ENCODE data around the gene FMNL1.

The FMNL1 gene

GRCh38 chr17:45227101-45227925 lies 5.6 kb downstream of the FMNL1 start:
- no peaks in the 10 kb centered on the region for H3K27me3 ChIP-seq (replicated peaks; ENCODE audit: control insufficient read depth, insufficient read depth, low read length)
- TF ChIP-seq CTCF (IDR thresholded peaks at IDR 0.05; ENCODE audit: insufficient read depth, low read length, poor library complexity, severe bottlenecking): no peak
- DNase-seq (ENCODE audit: extremely low read depth, insufficient read length): peak; percentile 78
- peaks cover 1% of the 10 kb centered on the region; the same call in 1 of the 2 replicates for H3K36me3 ChIP-seq (ENCODE audit: control insufficient read depth, insufficient read depth, low read length)
- peak overlapping the region; percentile 90 for H3K4me3 ChIP-seq (replicated peaks; ENCODE audit: low read depth, low read length)

- DNase-seq (ENCODE audit: extremely low read depth, insufficient read length): peak; percentile 54
- peaks cover 1% of the 10 kb centered on the region for H3K36me3 ChIP-seq (ENCODE audit: control insufficient read depth, insufficient read depth, low read length)
- H3K4me3 ChIP-seq (replicated peaks; ENCODE audit: low read depth, low read length): peak overlapping the region; percentile 32
- H3K27me3 ChIP-seq (replicated peaks; ENCODE audit: control insufficient read depth, insufficient read depth, low read length): no peaks in the 10 kb centered on the region
- no peak for TF ChIP-seq CTCF (IDR thresholded peaks at IDR 0.05; ENCODE audit: insufficient read depth, low read length, poor library complexity, severe bottlenecking)
Observed at GRCh38 chr17:45227926-45228762, 6.5 kb downstream of the FMNL1 start.

- no peaks in the 10 kb centered on the region for H3K27me3 ChIP-seq (replicated peaks; ENCODE audit: control insufficient read depth, insufficient read depth, low read length)
- H3K4me3 ChIP-seq (replicated peaks; ENCODE audit: low read depth, low read length): peak overlapping the region; percentile 38
- H3K36me3 ChIP-seq (ENCODE audit: control insufficient read depth, insufficient read depth, low read length): peaks cover 4% of the 10 kb centered on the region
- DNase-seq (ENCODE audit: extremely low read depth, insufficient read length): peak; percentile 92
- no peak for TF ChIP-seq CTCF (IDR thresholded peaks at IDR 0.05; ENCODE audit: insufficient read depth, low read length, poor library complexity, severe bottlenecking)
Observed at GRCh38 chr17:45228763-45229539, 7.3 kb downstream of the FMNL1 start.

GRCh38 chr17:45229681-45230409 lies 8.2 kb downstream of the FMNL1 start:
- no peak for TF ChIP-seq CTCF (IDR thresholded peaks at IDR 0.05; ENCODE audit: insufficient read depth, low read length, poor library complexity, severe bottlenecking)
- peak; percentile 55 for DNase-seq (ENCODE audit: extremely low read depth, insufficient read length)

GRCh38 chr17:45230410-45230786 lies 8.7 kb downstream of the FMNL1 start:
- Histone ChIP-seq H3K27me3 (replicated peaks; ENCODE audit: control insufficient read depth, insufficient read depth, low read length) (no peaks in the 10 kb centered on the region), H3K4me3 (replicated peaks; ENCODE audit: low read depth, low read length) (no peak overlapping the region), H3K36me3 (ENCODE audit: control insufficient read depth, insufficient read depth, low read length) (peaks cover 5% of the 10 kb centered on the region)
- no peak for DNase-seq (ENCODE audit: extremely low read depth, insufficient read length)
- no peak for TF ChIP-seq CTCF (IDR thresholded peaks at IDR 0.05; ENCODE audit: insufficient read depth, low read length, poor library complexity, severe bottlenecking)

More at GRCh38 chr17:45229681-45230409, 8.2 kb downstream of the FMNL1 start:
- Histone ChIP-seq H3K27me3 (replicated peaks; ENCODE audit: control insufficient read depth, insufficient read depth, low read length) (no peaks in the 10 kb centered on the region), H3K36me3 (ENCODE audit: control insufficient read depth, insufficient read depth, low read length) (peaks cover 5% of the 10 kb centered on the region), H3K4me3 (replicated peaks; ENCODE audit: low read depth, low read length) (peak overlapping the region; percentile 38; the same call in 1 of the 2 replicates)
